NOMO-1 treated with DMSO at 0.1 percent for 48 hours (cell line): ENCODE measurements around the gene MOGAT2.
"Not testable (repeated sequence)": the region's sequence is repeated elsewhere in the genome, so short reads cannot be mapped to it uniquely, and the experiment has no call there.

Experiments used
- DNase-seq: peaks from one replicate; lab custom pipeline; 2025; ENCODE audit not compliant: unreplicated experiment; lab: John Stamatoyannopoulos, UW

MOGAT2 gene

DNA sequence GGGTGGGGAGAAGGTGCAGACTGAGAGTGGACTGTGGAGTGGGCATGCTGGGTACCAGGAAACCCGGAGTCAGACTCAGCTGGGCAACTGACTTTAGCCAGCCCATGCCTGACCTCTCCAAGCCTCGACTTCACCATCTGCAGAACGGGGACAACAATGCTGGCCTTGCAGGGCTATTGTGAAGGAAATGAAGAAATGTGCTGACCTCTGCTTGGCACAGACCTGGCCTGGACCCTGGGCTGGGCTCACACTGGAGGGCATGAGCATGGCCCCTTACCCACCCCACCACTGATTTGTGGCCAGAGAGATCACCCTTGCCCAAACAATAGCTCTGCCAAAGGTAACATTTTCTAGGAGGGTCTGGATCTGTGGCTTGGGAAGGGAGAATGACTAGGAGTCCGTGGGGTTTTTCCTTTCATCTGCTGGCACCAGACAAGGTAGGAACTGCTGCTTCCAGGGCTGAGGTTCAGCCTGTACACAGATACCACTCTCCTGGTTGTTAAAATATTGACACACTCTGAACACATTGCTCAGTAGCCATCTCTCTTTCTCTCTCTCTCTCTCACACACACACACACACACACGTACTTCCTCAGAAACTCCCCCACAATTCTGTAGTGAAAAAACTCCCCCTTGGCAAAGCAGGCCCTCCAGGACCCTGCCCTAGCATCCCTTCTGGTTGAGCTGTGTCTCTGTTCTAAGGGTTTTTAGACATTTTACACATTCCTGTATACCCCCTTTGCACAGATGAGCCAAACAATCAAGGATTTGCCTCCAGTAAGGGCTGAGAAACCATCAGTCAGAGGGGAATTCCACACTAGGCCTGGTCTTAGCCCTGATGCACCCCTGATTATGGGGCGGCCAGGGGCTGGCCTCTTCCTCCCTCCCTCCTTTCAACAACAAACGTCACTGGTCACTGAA lies 1.0 kb downstream of the MOGAT2 start:
- no peak for DNase-seq

- DNase-seq, result no peak
Measured at GRCh38 chr11:75719340-75720239, 2.0 kb downstream of the MOGAT2 start.

DNA sequence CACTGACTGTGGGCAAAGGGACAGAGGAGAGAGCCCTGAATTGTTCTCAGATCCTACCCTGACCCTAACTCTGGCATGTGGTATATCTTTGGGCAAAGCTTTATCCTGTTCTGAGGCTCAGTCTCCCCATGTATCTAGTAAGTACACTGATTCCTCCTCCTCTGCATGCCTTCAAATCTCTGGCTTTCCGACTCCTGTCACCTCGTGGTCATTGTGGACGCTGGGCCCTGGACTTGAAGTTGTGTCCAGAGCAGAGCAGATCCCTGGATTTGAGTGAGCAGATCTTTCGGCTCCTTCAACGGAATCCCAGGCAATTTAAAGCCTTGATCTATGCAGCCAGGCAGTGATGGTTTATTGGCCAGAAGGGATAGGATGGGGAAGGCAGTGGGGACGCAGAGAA lies 3.0 kb downstream of the MOGAT2 start:
- DNase-seq, result no peak

DNA sequence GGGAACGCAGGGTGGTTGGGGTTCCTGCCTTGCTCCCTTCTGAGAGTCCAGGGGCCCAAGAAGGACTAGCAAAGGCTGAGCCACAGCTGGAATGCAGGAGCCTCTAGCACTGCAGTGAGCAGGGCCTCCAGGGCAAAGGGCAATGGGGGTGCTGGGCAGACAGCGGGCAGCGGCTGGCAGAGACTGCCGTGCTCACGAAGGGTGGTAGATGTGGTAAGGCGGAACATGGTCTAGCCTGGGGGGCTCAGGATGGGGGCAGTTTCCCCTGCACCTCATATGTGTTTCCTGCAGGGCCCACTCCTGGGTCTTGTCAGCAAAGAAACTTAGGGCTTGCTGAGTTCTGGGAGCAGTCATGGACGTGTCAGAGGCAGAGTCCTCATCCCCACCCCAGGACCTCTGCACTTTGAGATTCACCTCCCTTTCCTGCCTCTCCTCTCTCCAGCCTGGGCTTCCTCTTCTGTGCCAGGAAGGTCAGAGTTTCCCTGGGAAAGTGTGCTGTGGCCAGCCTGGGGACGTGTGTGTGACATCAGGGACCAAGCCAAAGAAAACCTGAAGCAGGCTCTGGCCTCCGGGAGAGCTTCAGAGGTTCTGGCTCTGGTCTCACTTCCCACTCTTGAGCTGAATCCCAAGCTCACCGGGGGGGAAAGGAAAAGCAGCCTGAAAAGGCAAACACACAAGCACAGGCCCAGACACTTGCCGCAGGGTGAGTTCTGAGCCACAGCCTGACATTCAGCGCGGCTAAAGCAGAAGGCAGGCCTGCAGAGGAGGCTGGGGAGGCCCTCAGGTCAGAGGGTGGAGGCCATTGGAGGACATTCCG lies 4.4 kb downstream of the MOGAT2 start:
- no peak for DNase-seq

GRCh38 chr11:75722669-75723042 lies 5.0 kb downstream of the MOGAT2 start:
- no peak for DNase-seq

DNA sequence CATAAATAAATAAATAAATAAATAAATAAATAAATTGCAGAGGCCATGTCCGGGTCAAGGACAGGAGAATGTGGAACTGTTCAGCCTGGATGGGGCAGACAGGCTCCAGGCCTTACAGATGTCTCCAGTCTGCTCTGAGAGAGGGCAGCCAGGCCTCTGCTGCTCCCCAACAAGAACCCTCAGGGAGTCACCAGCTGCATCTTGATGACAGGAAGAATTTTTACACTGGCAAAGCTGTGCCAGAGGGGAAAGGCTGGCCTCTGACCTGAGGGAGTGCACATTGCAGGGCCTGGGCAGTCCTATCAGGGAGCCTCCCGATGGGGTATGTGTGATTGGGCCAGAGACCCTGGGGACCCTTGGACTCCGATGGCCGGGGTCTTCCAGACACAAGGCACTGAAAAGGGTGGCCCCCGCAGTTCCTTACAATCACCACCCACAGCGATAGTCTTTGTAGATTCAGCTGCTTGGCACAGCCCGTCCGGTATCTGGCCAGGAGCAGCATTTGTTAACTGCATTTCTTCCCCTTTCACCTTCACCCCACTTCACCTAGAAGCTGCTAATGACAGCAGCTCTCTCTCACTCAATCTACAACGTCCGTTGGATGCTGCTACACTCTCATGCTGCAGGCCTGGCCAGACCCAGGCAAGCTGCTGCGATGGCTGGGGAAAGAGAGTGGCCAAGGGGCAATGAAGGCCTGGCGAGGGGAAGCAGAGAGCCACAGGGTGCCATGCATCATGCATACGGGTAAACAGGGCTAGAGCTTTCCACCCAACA lies 8.1 kb downstream of the MOGAT2 start:
- DNase-seq, result no peak

GRCh38 chr11:75728992-75729391 lies 11.4 kb downstream of the MOGAT2 start:
- DNase-seq, result no peak

DNA sequence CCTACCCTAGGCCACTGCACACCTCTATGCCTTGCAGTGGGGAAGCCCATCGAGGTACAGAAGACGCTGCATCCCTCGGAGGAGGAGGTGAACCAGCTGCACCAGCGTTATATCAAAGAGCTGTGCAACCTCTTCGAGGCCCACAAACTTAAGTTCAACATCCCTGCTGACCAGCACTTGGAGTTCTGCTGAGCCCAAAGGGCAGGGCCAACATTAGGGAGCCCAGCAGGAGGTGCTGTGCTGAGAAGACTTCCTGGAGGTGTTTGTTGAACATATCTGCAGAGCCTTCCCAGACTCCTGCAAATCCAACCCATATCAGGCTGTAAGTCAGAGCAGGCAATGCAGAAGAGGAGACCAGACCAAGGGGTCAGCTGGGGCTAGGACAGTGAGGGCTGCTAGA lies 13.5 kb downstream of the MOGAT2 start:
- no peak for DNase-seq

- no peak for DNase-seq
Measured at GRCh38 chr11:75733071-75733430, 15.4 kb downstream of the MOGAT2 start.

GRCh38 chr11:75733431-75734107 lies 15.9 kb downstream of the MOGAT2 start:
- DNase-seq, result no peak

DNA sequence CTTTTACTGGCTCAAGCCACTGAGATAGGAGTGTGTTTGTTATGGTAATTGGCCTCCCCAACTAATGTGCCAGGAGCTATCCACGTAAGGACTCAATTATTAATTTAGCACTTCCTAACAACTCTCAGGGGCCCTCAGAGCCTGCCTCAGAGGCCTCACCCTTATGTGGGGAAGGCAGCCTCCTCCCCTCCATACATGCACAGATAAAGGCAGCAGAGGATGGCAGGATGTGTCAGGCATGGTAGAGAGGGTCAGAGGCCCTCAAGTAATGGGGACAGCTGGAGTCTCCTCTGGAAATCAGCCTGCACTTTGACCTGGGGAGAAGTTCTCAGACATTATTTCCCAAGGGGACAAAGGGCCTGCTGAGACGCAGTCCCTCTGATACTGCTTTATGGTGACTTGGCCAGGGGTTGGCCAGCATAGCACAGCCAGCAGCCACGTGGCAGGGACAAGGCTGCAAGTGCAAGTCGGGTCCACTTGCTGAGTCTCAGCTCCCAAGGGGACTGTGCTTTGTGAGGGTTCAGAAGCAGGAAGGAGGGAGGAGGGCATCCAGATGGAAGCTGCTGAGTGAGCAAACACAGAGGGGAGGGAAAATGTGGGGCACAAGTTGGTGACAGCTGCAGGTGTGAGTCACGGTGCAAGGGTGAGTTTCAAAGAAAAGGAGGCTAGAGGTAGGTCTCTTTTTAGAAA lies 17.0 kb downstream of the MOGAT2 start:
- no peak for DNase-seq

- DNase-seq, result no peak
Measured at GRCh38 chr11:75735181-75735845, 17.7 kb downstream of the MOGAT2 start.

DNA sequence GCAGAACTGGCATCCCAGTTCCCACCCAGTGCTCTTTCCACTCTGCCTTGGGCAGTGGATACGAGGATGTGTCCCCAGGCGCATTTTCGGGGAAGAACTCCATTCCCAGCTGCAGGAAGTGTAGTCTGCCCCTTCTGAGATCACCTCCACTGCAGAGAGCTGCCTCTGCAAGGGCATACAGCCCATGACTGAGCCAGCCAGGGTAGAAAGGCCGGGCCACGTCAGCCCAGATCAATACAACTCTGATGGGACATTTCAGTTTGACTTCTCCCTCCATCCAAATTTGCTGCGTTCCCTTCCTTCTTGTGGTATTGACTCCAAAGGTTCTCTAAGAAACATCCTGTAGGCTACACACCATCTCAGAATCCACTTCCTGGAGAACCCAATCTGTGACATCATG lies 19.7 kb downstream of the MOGAT2 start:
- DNase-seq, result no peak

DNA sequence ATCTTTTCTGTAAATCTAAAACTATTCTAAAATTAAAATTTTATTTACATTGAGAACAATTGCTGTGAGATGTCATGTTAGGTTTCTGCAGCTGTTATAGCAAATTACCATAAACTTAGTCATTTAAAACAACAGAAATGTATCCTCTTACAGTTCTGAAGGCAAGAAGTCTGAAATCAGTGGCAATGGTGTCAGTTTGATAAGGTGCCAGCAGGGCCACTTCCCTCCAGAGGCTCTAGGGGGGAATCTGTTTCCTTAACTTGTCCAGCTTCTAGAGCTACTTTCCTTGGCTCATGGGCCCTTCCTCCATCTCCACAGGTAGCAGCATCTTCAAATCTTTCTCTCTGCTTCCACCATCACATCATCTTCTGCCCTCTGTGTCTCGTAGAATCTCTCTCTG lies 23.0 kb downstream of the MOGAT2 start:
- no peak for DNase-seq

DNA sequence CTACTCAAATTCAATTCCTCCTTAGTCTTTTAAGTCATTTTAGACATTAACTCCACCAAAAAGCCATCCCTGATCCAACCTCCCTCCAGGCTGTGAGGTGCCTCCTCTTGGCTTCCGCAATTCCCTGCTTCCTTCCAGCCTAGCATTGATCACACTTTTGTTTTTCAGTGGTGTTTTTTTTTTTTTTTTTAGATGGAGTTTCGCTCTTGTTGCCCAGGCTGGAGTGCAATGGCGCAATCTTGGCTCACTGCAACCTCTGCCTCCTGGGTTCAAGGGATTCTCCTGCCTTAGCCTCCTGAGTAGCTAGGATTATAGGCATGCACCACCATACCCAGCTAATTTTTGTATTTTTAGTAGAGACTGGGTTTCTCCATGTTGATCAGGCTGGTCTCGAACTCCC lies 25.5 kb downstream of the MOGAT2 start:
- DNase-seq, result not testable (repeated sequence)

GRCh38 chr11:75743711-75744563 lies 26.3 kb downstream of the MOGAT2 start:
- DNase-seq, result no peak

DNA sequence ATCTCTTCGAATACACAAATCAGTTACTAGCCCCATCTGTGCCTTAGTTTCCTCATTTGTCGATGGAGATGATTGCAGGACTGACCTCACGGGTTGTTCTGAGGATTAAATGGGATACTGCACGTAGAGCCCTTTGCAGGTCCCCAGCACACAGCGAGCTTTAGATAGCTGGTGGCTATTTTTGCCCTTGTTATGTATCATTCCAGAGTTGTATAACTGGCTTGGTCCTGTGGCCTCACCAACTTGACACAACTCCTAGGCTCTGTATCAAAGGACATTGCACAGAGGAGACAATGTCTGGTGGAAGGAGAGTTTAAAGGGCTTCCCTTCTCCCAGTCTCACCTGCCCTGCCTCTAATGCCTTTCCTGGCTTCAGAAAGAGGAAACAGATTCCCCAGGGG lies 28.2 kb downstream of the MOGAT2 start:
- DNase-seq, result no peak

- not testable (repeated sequence) for DNase-seq
Measured at GRCh38 chr11:75748729-75749273, 31.2 kb downstream of the MOGAT2 start.
